Measurements from ENCODE around the gene RETSAT. TPM values are rescaled to one million over a fixed set of nuclear protein-coding genes. Genes with fewer than 3 reads are reported as not detected.

RETSAT gene
- 10 to 100 TPM; 55.8 to 73.3 (median 66.9) TPM for total RNA-seq

- Histone ChIP-seq H3K9me3 (no peaks in the 10 kb centered on the region), H3K27ac (peak within 1 kb of the TSS; percentile 93 to 97 (median 94)), H3K36me3 (peaks cover 23 to 62% (median 30%) of the 10 kb centered on the region in 3 donors), H3K27me3 (no peaks in the 10 kb centered on the region), H3K4me1 (peaks cover 11 to 74% (median 25%) of the 10 kb centered on the region in 3 donors), H3K4me3 (peak within 1 kb of the TSS; percentile 68 to 92 (median 87))
- intact Hi-C loops (cut with DNase I) = no loop called here
- peak in 3 of 6 experiments; percentile 7 to 24 (median 13) for TF ChIP-seq CTCF (IDR thresholded peaks at IDR 0.05)
- peak in 3 of 4 donors; percentile 49 to 94 (median 93) for TF ChIP-seq POLR2A (IDR thresholded peaks at IDR 0.05)
- WGBS, 2 donors = 0 to 1% methylated on average over 16 to 18 of the region's 42 CpGs
- DNase-seq = peak; percentile 95
Observed at GRCh38 chr2:85354286-85355072, at the start of gene RETSAT, which contains the start of gene ELMOD3. TSS of gene RETSAT (minus strand) at chr2:85354528. CDS start at chr2:85354507, 21 bp downstream. TSS of gene ELMOD3 (plus strand) at chr2:85354769. CDS start at chr2:85357199, 2,430 bp downstream.

GRCh38 chr2:85401844-85402243 lies 47.5 kb upstream of the RETSAT start:
- no peaks in the 10 kb centered on the region for H3K27me3 ChIP-seq
- no peak for DNase-seq
- 63 to 83% methylated on average over 2 to 6 of the region's 8 CpGs for WGBS, 2 donors

GRCh38 chr2:85401464-85401805 lies 47.1 kb upstream of the RETSAT start:
- 94% methylated on average over 7 of the region's 7 CpGs; no CpG with 5 or more reads in 1 of the 2 donors for WGBS, 2 donors
- H3K4me1 ChIP-seq = peaks cover 11 to 25% (median 15%) of the 10 kb centered on the region in 3 donors
- no peak for DNase-seq
- peaks cover 6 to 53% (median 14%) of the 10 kb centered on the region in 3 donors for H3K36me3 ChIP-seq
- no peaks in the 10 kb centered on the region for H3K27me3 ChIP-seq
- no peak overlapping the region for H3K4me3 ChIP-seq
- no peaks in the 10 kb centered on the region for H3K9me3 ChIP-seq
- no peak overlapping the region for H3K27ac ChIP-seq
- intact Hi-C loops (cut with DNase I) = no loop called here
- TF ChIP-seq CTCF (IDR thresholded peaks at IDR 0.05) (no peak), POLR2A (IDR thresholded peaks at IDR 0.05) (no peak)

More at GRCh38 chr2:85401844-85402243, 47.5 kb upstream of the RETSAT start:
- peaks cover 10 to 21% (median 14%) of the 10 kb centered on the region in 3 donors for H3K4me1 ChIP-seq
- H3K4me3 ChIP-seq = no peak overlapping the region
- H3K36me3 ChIP-seq = peaks cover 6 to 53% (median 14%) of the 10 kb centered on the region in 3 donors
- intact Hi-C loops (cut with DNase I) = no loop called here
- H3K27ac ChIP-seq = no peak overlapping the region
- TF ChIP-seq CTCF (IDR thresholded peaks at IDR 0.05) (no peak), POLR2A (IDR thresholded peaks at IDR 0.05) (no peak)
- H3K9me3 ChIP-seq = no peaks in the 10 kb centered on the region

DNA sequence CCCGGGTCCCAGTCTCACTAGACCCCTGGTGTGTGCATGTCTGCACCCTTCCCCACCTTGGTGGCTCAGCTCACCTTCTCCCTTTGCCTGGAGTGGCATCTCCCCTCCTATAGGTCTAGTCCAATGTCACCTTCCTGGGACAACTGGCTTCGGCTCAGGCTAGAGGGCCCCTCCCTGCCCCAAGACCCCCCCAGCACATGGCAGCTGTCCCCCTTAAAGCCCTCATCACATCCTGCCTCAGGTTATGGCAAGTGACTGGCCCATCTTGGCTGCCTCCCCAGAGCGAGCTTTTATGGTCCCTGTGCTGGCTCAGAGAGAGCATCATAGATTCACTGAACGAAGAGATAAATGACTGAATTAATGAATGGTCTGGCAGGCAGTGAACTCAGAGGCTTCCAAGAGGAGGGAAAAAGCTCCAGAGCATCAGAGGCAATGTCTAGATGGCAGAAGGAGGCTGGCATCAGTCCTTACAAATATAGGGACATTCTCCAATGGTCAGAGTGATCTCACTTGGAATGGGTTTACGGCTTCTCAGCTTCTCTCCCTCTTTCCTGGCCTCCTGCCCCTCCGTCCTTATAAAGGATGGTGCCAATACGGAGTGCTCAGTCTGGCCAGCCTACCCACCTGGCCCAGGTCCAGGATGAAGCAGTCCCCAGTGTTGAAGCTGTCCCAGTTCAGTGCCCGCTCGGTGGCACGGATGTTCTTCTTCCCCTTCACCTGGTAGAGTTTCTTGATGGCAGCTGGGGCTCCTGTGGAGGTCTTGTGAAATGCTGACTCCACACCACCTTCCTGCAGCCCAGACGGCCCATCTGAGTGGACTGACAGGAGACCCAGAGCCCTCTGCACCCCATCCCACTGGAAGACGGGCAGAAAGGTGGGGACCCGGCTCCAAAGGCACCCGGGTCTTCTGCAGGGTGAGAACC lies 46.5 kb upstream of the RETSAT start:
- TF ChIP-seq POLR2A (IDR thresholded peaks at IDR 0.05) (no peak), CTCF (IDR thresholded peaks at IDR 0.05) (no peak)
- intact Hi-C loops (cut with DNase I) = no loop called here
- 66 to 75% methylated on average over 7 to 8 of the region's 14 CpGs for WGBS, 2 donors

More for the DNA sequence above, 46.5 kb upstream of the RETSAT start:
- peaks cover 11 to 31% (median 17%) of the 10 kb centered on the region in 3 donors for H3K4me1 ChIP-seq
- H3K27ac ChIP-seq = no peak overlapping the region
- H3K36me3 ChIP-seq = peaks cover 6 to 55% (median 14%) of the 10 kb centered on the region in 3 donors
- H3K4me3 ChIP-seq = no peak overlapping the region
- no peaks in the 10 kb centered on the region for H3K9me3 ChIP-seq
- DNase-seq = no peak
- H3K27me3 ChIP-seq = no peaks in the 10 kb centered on the region
